Heart left ventricle (tissue), 16 donors: Measurements from ENCODE around the gene CDR2L. TPM values are rescaled to one million over a fixed set of nuclear protein-coding genes. Genes with fewer than 3 reads are reported as not detected.
A peak's percentile ranks its signal among the peaks of the same experiment; 100 is the strongest.

ENCODE experiments used
- ATAC-seq, 4 donors: fragments of 200-7000 bp; cut with Tn5 transposase; one replicate each; pipeline ENCODE4 v1.9.1; 2020 to 2022; ENCODE audit warnings: moderate library complexity in 4 of 4, mild to moderate bottlenecking in 3 of 4, moderate number of reproducible peaks in 1 of 4
- DNase-seq, 5 donors: peaks; one replicate each; pipeline ENCODE4 v3.0.0-alpha.2; 2020
- H3K27ac ChIP-seq, 12 donors: fragments of 200-600 bp; sonication (generic) in 4 of 12; one replicate each; pipeline versions ENCODE4 v1.5.0 to v1.8.0; 2016 to 2022; ENCODE audit warnings: mild to moderate bottlenecking in 2 of 12
- H3K27me3 ChIP-seq, 9 donors: fragments of 200-600 bp; sonication (generic) in 2 of 9; one replicate each; pipeline versions ENCODE4 v1.5.1 to v1.8.0; 2016 to 2022; ENCODE audit warnings: mild to moderate bottlenecking in 3 of 9
- H3K36me3 ChIP-seq, 9 donors: fragments of 200-600 bp; sonication (generic) in 2 of 9; one replicate each; pipeline versions ENCODE4 v1.5.0 to v1.8.0; 2018 to 2022; ENCODE audit warnings: mild to moderate bottlenecking in 2 of 9
- H3K4me1 ChIP-seq, 12 donors: fragments of 200-600 bp; sonication (generic) in 4 of 12; one replicate each; pipeline versions ENCODE4 v1.5.0 to v1.8.0; 2016 to 2022; ENCODE audit warnings: mild to moderate bottlenecking in 3 of 12
- H3K4me3 ChIP-seq, 12 donors: fragments of 200-600 bp; sonication (generic) in 4 of 12; one replicate each; pipeline versions ENCODE4 v1.5.0 to v1.8.0; 2017 to 2022; ENCODE audit warnings: mild to moderate bottlenecking in 9 of 12, moderate library complexity in 4 of 12
- H3K9me3 ChIP-seq, 12 donors: fragments of 200-600 bp; sonication (generic) in 4 of 12; one replicate each; pipeline versions ENCODE4 v1.5.0 to v1.8.0; 2016 to 2022; ENCODE audit warnings: mild to moderate bottlenecking in 1 of 12
- CTCF ChIP-seq, 12 donors: fragments of 200-600 bp; sonication (generic) in 4 of 12; IDR thresholded peaks; one replicate each; pipeline versions ENCODE4 v1.5.0 to v1.8.0; 2018 to 2022; ENCODE audit warnings: antibody characterized with exemption in 12 of 12, mild to moderate bottlenecking in 5 of 12
- POLR2A ChIP-seq, 2 donors: fragments of 450-650 bp; IDR thresholded peaks; one replicate each; pipeline ENCODE4 v1.6.1; 2017; ENCODE audit warnings: antibody characterized with exemption in 2 of 2, mild to moderate bottlenecking in 2 of 2, moderate library complexity in 2 of 2
- WGBS, 4 donors: extraction: QIAGEN DNeasy Blood & Tissue Kit in 2 of 4; methylation state at CpG; one replicate each; pipeline versions ENCODE4 v1.1.5 to v1.1.7; 2013 to 2018; 5-methylcytosine and 5-hydroxymethylcytosine counted together
- intact Hi-C, 10 donors: fragments of 100-400 bp; cut with DNase I; formaldehyde crosslinking; loops; one replicate each; pipeline versions ENCODE4 v1.11.1 to v1.14.2; 2022
- polyA plus RNA-seq, 2 donors: library from polyadenylated mRNA; stranded (reverse); fragments of 200-250 nt; gene quantifications; one replicate each; pipeline ENCODE4 v1.2.3, GENCODE V29; 2013
- total RNA-seq, 9 donors: library from RNA; depleted of rRNA in 2 of 9; stranded (reverse); fragments of >200 nt in 2 of 9; fragmentation: NEBNext Ultra II Directional in 3 of 9; extraction: Animal tissue kit (Norgen Biotek cat#: 25700) in 3 of 9; gene quantifications; one replicate each; pipeline versions ENCODE4 v1.1.0 to v1.2.4, GENCODE V29; 2016 to 2023
- donor health status: ischemic (EF 13 %, LVEDD 7.1; RV severe dilation, severe dysfunction).
- donor health status: healthy with polysubstance abuse.
- donor health status: DM: no; HTN: yes; CAD: no.
- donor health status: DM: no; HTN: no; CAD: no.
- donor health status: ischemic (EF 25% LVEDD 6.9; RV normal size, moderate dysfunction).
- donor health status: ischemic (EF 25% LVEDD 5.7; RV mildly dilated, moderate dysfunction).
- donor health status: healthy.
- donor health status: DM: yes; HTN: yes; CAD: no.
- donor health status: ischemic (EF 35%, LVEDD 5.7; RV mildly dilated, moderate dysfunction).
- donor health status: nonischemic (EF 11% LVEDD 7.7; RV severe dilation, severe dysfunction).
- donor health status: DM: yes; HTN: yes; CAD: no.
- donor health status: PGD.
- donor health status: ischemic (EF 29% LVEDD 5.4; RV normal size, mild dysfunction).
- donor health status: nonischemic (EF 23%, LVEDD 6.1; RV moderate dilation, normal function).

The CDR2L gene
- total and polyA plus RNA-seq, 11 donors, result 13.0 to 56.4 (median 18.1) TPM

- peak in 1 of 5 donors; percentile 14 for DNase-seq
- ATAC-seq, result no peak
- TF ChIP-seq CTCF (IDR thresholded peaks at IDR 0.05), result no peak
- no peak for TF ChIP-seq POLR2A (IDR thresholded peaks at IDR 0.05)
- Histone ChIP-seq H3K27ac (no peak overlapping the region), H3K4me1 (peaks cover 3 to 21% (median 16%) of the 10 kb centered on the region in 12 donors), H3K4me3 (no peak overlapping the region), H3K36me3 (no peaks in the 10 kb centered on the region), H3K9me3 (no peaks in the 10 kb centered on the region), H3K27me3 (peaks cover 0 to 19% (median 0%) of the 10 kb centered on the region in 9 donors)
- intact Hi-C loops, result loop anchor here in 2 of 10 donors (5.0 to 10.0 kb wide), 2 partner anchors 34 to 57 kb away; partner anchors contain the start of gene MRPL58 (in 1 of the 2)
- 79 to 85% (median 82%) methylated on average over 3 of the region's 3 CpGs for WGBS, 4 donors
Measured at GRCh38 chr17:74978240-74978639, 9.2 kb upstream of the CDR2L start.

GRCh38 chr17:74979408-74980146, 7.9 kb upstream of the CDR2L start:
- H3K27me3 ChIP-seq, result peaks cover 0 to 14% (median 0%) of the 10 kb centered on the region in 9 donors

GRCh38 chr17:74981318-74981978, 6.0 kb upstream of the CDR2L start:
- peak overlapping the region; percentile 45 to 94 (median 68) for H3K4me3 ChIP-seq
- intact Hi-C loops, result loop anchor here in 4 of 10 donors (5.0 to 10.0 kb wide), 4 partner anchors 51 to 203 kb away; partner anchors contain the start of genes ATP5PD (in 1 of the 4), KCTD2 (in 1 of the 4) and SUMO2 (in 1 of the 4)
- H3K27me3 ChIP-seq, result peaks cover 0 to 12% (median 0%) of the 10 kb centered on the region in 9 donors
- ATAC-seq, result peak in 1 of 4 donors; percentile 10
- peak overlapping the region; percentile 83 to 95 (median 90) for H3K27ac ChIP-seq
- 59 to 72% (median 62%) methylated on average over 13 to 16 of the region's 16 CpGs for WGBS, 4 donors
- no peak for DNase-seq
- no peaks in the 10 kb centered on the region for H3K36me3 ChIP-seq
- H3K4me1 ChIP-seq, result peaks cover 3 to 21% (median 16%) of the 10 kb centered on the region in 12 donors
- TF ChIP-seq POLR2A (IDR thresholded peaks at IDR 0.05), result no peak
- TF ChIP-seq CTCF (IDR thresholded peaks at IDR 0.05), result no peak
- H3K9me3 ChIP-seq, result no peaks in the 10 kb centered on the region

More at GRCh38 chr17:74979408-74980146, 7.9 kb upstream of the CDR2L start:
- no peak overlapping the region for H3K27ac ChIP-seq
- H3K4me3 ChIP-seq, result no peak overlapping the region
- no peaks in the 10 kb centered on the region for H3K36me3 ChIP-seq
- DNase-seq (no peak), ATAC-seq (no peak)
- TF ChIP-seq CTCF (IDR thresholded peaks at IDR 0.05) (no peak), POLR2A (IDR thresholded peaks at IDR 0.05) (no peak)
- WGBS, 4 donors, result 70 to 75% (median 72%) methylated on average over 17 of the region's 17 CpGs
- no peaks in the 10 kb centered on the region for H3K9me3 ChIP-seq
- intact Hi-C loops, result loop anchor here in 5 of 10 donors (5.0 to 10.0 kb wide), 5 partner anchors 33 to 205 kb away; partner anchors contain the start of genes ATP5PD (in 1 of the 5), KCTD2 (in 1 of the 5), MRPL58 (in 1 of the 5) and SUMO2 (in 1 of the 5)
- peaks cover 3 to 21% (median 16%) of the 10 kb centered on the region in 12 donors for H3K4me1 ChIP-seq
